ENCODE measurements around the gene SPATA31D3. TPM values are rescaled to one million over a fixed set of nuclear protein-coding genes. Genes with fewer than 3 reads are reported as not detected.

The SPATA31D3 gene
- total RNA-seq, 1 experiment from 2014 or later, result not detected

- Mint-ChIP-seq H3K4me3 (ENCODE audit: unreplicated experiment) (no peak overlapping the region), H3K27me3 (ENCODE audit: insufficient read depth, unreplicated experiment) (no peaks in the 10 kb centered on the region), H3K9me3 (ENCODE audit: unreplicated experiment) (peaks cover 23% of the 10 kb centered on the region), H3K36me3 (ENCODE audit: insufficient read depth, unreplicated experiment) (peaks cover 12% of the 10 kb centered on the region), H3K4me1 (ENCODE audit: insufficient read depth, unreplicated experiment) (no peaks in the 10 kb centered on the region), H3K27ac (ENCODE audit: low read depth, unreplicated experiment) (no peak overlapping the region)
- ChIA-PET CTCF (no interaction called here), POLR2A (no interaction called here)
- no peak for DNase-seq (ENCODE audit: unreplicated experiment)
- no TSS peak for BruUV-seq (replicated peaks)
- intact Hi-C loops (cut with micrococcal nuclease), result no loop called here
- no peak for TF ChIP-seq CTCF (IDR thresholded peaks at IDR 0.05; ENCODE audit: unreplicated experiment)
Observed at GRCh38 chr9:81953096-81953495, 9.8 kb downstream of the SPATA31D3 start.

GRCh38 chr9:81955625-81956024, 12.3 kb downstream of the SPATA31D3 start:
- intact Hi-C loops (cut with micrococcal nuclease), result no loop called here
- DNase-seq (ENCODE audit: unreplicated experiment), result no peak
- Mint-ChIP-seq H3K4me3 (ENCODE audit: unreplicated experiment) (no peak overlapping the region), H3K27ac (ENCODE audit: low read depth, unreplicated experiment) (no peak overlapping the region), H3K9me3 (ENCODE audit: unreplicated experiment) (peaks cover 23% of the 10 kb centered on the region), H3K4me1 (ENCODE audit: insufficient read depth, unreplicated experiment) (no peaks in the 10 kb centered on the region), H3K36me3 (ENCODE audit: insufficient read depth, unreplicated experiment) (peaks cover 12% of the 10 kb centered on the region), H3K27me3 (ENCODE audit: insufficient read depth, unreplicated experiment) (no peaks in the 10 kb centered on the region)
- ChIA-PET CTCF (no interaction called here), POLR2A (no interaction called here)
- no TSS peak for BruUV-seq (replicated peaks)
- TF ChIP-seq CTCF (IDR thresholded peaks at IDR 0.05; ENCODE audit: unreplicated experiment), result no peak

GRCh38 chr9:81964218-81965171, 21.2 kb downstream of the SPATA31D3 start:
- no peak for TF ChIP-seq CTCF (IDR thresholded peaks at IDR 0.05; ENCODE audit: unreplicated experiment)
- intact Hi-C loops (cut with micrococcal nuclease), result no loop called here
- ChIA-PET CTCF (no interaction called here), POLR2A (no interaction called here)
- DNase-seq (ENCODE audit: unreplicated experiment), result peak; percentile 13
- Mint-ChIP-seq H3K27ac (ENCODE audit: low read depth, unreplicated experiment) (no peak overlapping the region), H3K4me3 (ENCODE audit: unreplicated experiment) (no peak overlapping the region), H3K9me3 (ENCODE audit: unreplicated experiment) (no peaks in the 10 kb centered on the region), H3K27me3 (ENCODE audit: insufficient read depth, unreplicated experiment) (no peaks in the 10 kb centered on the region), H3K36me3 (ENCODE audit: insufficient read depth, unreplicated experiment) (no peaks in the 10 kb centered on the region), H3K4me1 (ENCODE audit: insufficient read depth, unreplicated experiment) (no peaks in the 10 kb centered on the region)
- no TSS peak for BruUV-seq (replicated peaks)

GRCh38 chr9:81968026-81968425, 24.7 kb downstream of the SPATA31D3 start:
- no peak for TF ChIP-seq CTCF (IDR thresholded peaks at IDR 0.05; ENCODE audit: unreplicated experiment)
- intact Hi-C loops (cut with micrococcal nuclease), result no loop called here
- BruUV-seq (replicated peaks), result no TSS peak
- H3K4me1 Mint-ChIP-seq (ENCODE audit: insufficient read depth, unreplicated experiment), result no peaks in the 10 kb centered on the region
- DNase-seq (ENCODE audit: unreplicated experiment), result no peak
- H3K9me3 Mint-ChIP-seq (ENCODE audit: unreplicated experiment), result peaks cover 10% of the 10 kb centered on the region
- no peak overlapping the region for H3K27ac Mint-ChIP-seq (ENCODE audit: low read depth, unreplicated experiment)
- CTCF ChIA-PET, result no interaction called here
- POLR2A ChIA-PET, result no interaction called here
- no peaks in the 10 kb centered on the region for H3K27me3 Mint-ChIP-seq (ENCODE audit: insufficient read depth, unreplicated experiment)
- no peak overlapping the region for H3K4me3 Mint-ChIP-seq (ENCODE audit: unreplicated experiment)
- no peaks in the 10 kb centered on the region for H3K36me3 Mint-ChIP-seq (ENCODE audit: insufficient read depth, unreplicated experiment)

Data from MCF 10A (cell line).